Breast epithelium (tissue), 4 donors: ENCODE measurements around the gene COL9A1. TPM values are rescaled to one million over a fixed set of nuclear protein-coding genes. Genes with fewer than 3 reads are reported as not detected.

Experiments
- DNase-seq, 2 donors: peaks; one replicate each; pipeline ENCODE4 v3.0.0-alpha.2; 2019; ENCODE audit warnings: low spot score in 2 of 2
- H3K27ac ChIP-seq, 2 donors: fragments of 200-600 bp; sonication (generic) in 1 of 2; one replicate each; pipeline ENCODE4 v1.5.1; 2016 to 2019; ENCODE audit warnings: mild to moderate bottlenecking in 1 of 2
- H3K27me3 ChIP-seq, 2 donors: fragments of 200-600 bp; sonication (generic) in 1 of 2; one replicate each; pipeline versions ENCODE4 v1.5.1 to v1.6.0; 2017 to 2019; ENCODE audit warnings: control low read depth in 1 of 2, mild to moderate bottlenecking in 1 of 2
- H3K36me3 ChIP-seq: fragments of 200-600 bp; one replicate; pipeline ENCODE4 v1.5.1; 2019
- H3K4me1 ChIP-seq, 2 donors: fragments of 200-600 bp; sonication (generic); one replicate each; pipeline ENCODE4 v1.5.1; 2016 to 2019; ENCODE audit warnings: control low read depth in 1 of 2
- H3K4me3 ChIP-seq, 3 donors: fragments of 200-600 bp; sonication (generic); 1 replicate in 2 of 3; 2 replicates in 1 of 3; pipeline ENCODE4 v1.5.1; 2016 to 2019; ENCODE audit warnings: mild to moderate bottlenecking in 3 of 3, moderate library complexity in 2 of 3
- H3K9me3 ChIP-seq, 2 donors: fragments of 200-600 bp; sonication (generic) in 1 of 2; one replicate each; pipeline ENCODE4 v1.5.1; 2016 to 2019; ENCODE audit warnings: control low read depth in 1 of 2
- CTCF ChIP-seq, 3 donors: fragments of 450-650 bp; IDR thresholded peaks; one replicate each; pipeline ENCODE4 v1.5.1; 2016 to 2017; ENCODE audit warnings: antibody characterized with exemption in 3 of 3, mild to moderate bottlenecking in 3 of 3, moderate library complexity in 3 of 3
- POLR2A ChIP-seq: fragments of 450-650 bp; IDR thresholded peaks from one replicate; pipeline ENCODE4 v1.6.1; 2016; ENCODE audit warnings: antibody characterized with exemption, mild to moderate bottlenecking, moderate library complexity
- POLR2AphosphoS5 ChIP-seq, 3 donors: sonication (generic); formaldehyde crosslinking; IDR thresholded peaks; one replicate each; pipeline ENCODE4 v1.6.1; 2017; ENCODE audit warnings: antibody characterized with exemption in 3 of 3
- intact Hi-C: fragments of 100-400 bp; cut with DNase I; formaldehyde crosslinking; loops from one replicate; pipeline ENCODE4 v1.15.1; 2023; ENCODE audit warnings: low total_unique reads
- total RNA-seq, 3 donors: library from RNA; depleted of rRNA; stranded (reverse); fragments of >200 nt; gene quantifications; one replicate each; pipeline ENCODE4 v1.1.0, GENCODE V29; 2016

COL9A1 gene
- total RNA-seq, 3 donors from 2014 or later, result 0.32 TPM; not detected in 2

GRCh38 chr6:70222439-70222749 is 80.5 kb downstream of the COL9A1 start:
- Histone ChIP-seq H3K36me3 (no peaks in the 10 kb centered on the region), H3K9me3 (no peaks in the 10 kb centered on the region), H3K27me3 (no peaks in the 10 kb centered on the region), H3K4me3 (no peak overlapping the region), H3K27ac (no peak overlapping the region), H3K4me1 (no peaks in the 10 kb centered on the region)
- DNase-seq, result no peak
- intact Hi-C loops, result no loop called here
- no peak for TF ChIP-seq CTCF (IDR thresholded peaks at IDR 0.05)
- no peak for TF ChIP-seq POLR2A
- TF ChIP-seq POLR2AphosphoS5 (IDR thresholded peaks at IDR 0.05), result no peak

- Histone ChIP-seq H3K4me3 (no peak overlapping the region), H3K27ac (no peak overlapping the region), H3K4me1 (no peaks in the 10 kb centered on the region), H3K27me3 (no peaks in the 10 kb centered on the region), H3K9me3 (no peaks in the 10 kb centered on the region), H3K36me3 (no peaks in the 10 kb centered on the region)
- DNase-seq, result no peak
- intact Hi-C loops, result no loop called here
- no peak for TF ChIP-seq CTCF (IDR thresholded peaks at IDR 0.05)
Observed at GRCh38 chr6:70221715-70222438, 81.0 kb downstream of the COL9A1 start.

- intact Hi-C loops, result no loop called here
Observed at GRCh38 chr6:70221025-70221714, 81.7 kb downstream of the COL9A1 start.

DNA sequence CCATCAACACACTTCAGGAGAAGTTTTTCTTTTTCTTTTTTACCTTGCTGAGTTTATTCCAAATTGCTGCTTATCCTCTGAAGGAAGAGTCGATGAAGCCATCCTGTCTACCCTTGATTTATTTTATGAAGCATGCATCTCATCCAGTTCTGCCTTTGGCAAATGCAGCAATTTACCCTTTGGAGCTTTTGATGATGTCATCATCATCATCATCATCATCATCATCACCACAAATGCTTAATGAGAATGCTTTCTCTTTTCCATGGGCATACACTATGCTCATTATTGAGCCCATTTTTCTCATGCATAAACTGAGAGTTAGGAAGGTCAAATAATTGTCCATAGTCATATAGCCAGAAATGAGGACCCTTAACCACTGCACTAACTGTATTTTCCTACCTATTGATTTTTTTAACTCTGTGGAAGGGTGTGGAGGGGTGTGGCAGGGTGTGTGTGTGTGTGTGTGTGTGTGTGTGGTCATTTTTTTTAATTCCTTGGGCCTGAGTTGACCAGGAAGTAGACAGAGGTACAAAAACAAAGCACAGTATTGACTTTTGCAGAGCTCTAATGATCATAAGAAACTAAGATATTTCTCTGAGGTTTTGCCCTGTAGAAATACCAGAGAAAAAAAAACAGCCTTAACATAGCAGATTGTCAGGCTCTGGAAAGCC is 82.8 kb downstream of the COL9A1 start:
- no peaks in the 10 kb centered on the region for H3K4me1 ChIP-seq
- intact Hi-C loops, result loop anchor here (5.0 kb wide), 1 partner anchor 157 kb away; no protein-coding TSS in a partner anchor
- no peaks in the 10 kb centered on the region for H3K27me3 ChIP-seq
- no peak overlapping the region for H3K27ac ChIP-seq
- TF ChIP-seq POLR2AphosphoS5 (IDR thresholded peaks at IDR 0.05) (no peak), CTCF (IDR thresholded peaks at IDR 0.05) (no peak), POLR2A (no peak)
- no peak for DNase-seq
- H3K9me3 ChIP-seq, result no peaks in the 10 kb centered on the region
- H3K4me3 ChIP-seq, result no peak overlapping the region
- H3K36me3 ChIP-seq, result no peaks in the 10 kb centered on the region

More at GRCh38 chr6:70221025-70221714, 81.7 kb downstream of the COL9A1 start:
- H3K36me3 ChIP-seq, result no peaks in the 10 kb centered on the region
- H3K27ac ChIP-seq, result no peak overlapping the region
- no peaks in the 10 kb centered on the region for H3K4me1 ChIP-seq
- H3K27me3 ChIP-seq, result no peaks in the 10 kb centered on the region
- no peak for DNase-seq
- TF ChIP-seq POLR2AphosphoS5 (IDR thresholded peaks at IDR 0.05) (no peak), CTCF (IDR thresholded peaks at IDR 0.05) (peak; percentile 21 to 47 (median 31))
- no peak overlapping the region for H3K4me3 ChIP-seq
- H3K9me3 ChIP-seq, result no peaks in the 10 kb centered on the region

- H3K27me3 ChIP-seq, result no peaks in the 10 kb centered on the region
- no peaks in the 10 kb centered on the region for H3K36me3 ChIP-seq
- no peak for DNase-seq
- H3K9me3 ChIP-seq, result no peaks in the 10 kb centered on the region
- no peaks in the 10 kb centered on the region for H3K4me1 ChIP-seq
- TF ChIP-seq POLR2A, result no peak
- TF ChIP-seq POLR2AphosphoS5 (IDR thresholded peaks at IDR 0.05), result no peak
- TF ChIP-seq CTCF (IDR thresholded peaks at IDR 0.05), result no peak
- intact Hi-C loops, result loop anchor here (5.0 kb wide), 1 partner anchor 161 kb away; no protein-coding TSS in a partner anchor
- H3K4me3 ChIP-seq, result no peak overlapping the region
- no peak overlapping the region for H3K27ac ChIP-seq
Observed at GRCh38 chr6:70216767-70217166, 86.1 kb downstream of the COL9A1 start.
